Measurements from ENCODE around the gene TRMT2A. TPM values are rescaled to one million over a fixed set of nuclear protein-coding genes. Genes with fewer than 3 reads are reported as not detected.

Gene TRMT2A
- total RNA-seq, 6 donors from 2014 or later = 30.3 to 146 (median 61.9) TPM

DNA sequence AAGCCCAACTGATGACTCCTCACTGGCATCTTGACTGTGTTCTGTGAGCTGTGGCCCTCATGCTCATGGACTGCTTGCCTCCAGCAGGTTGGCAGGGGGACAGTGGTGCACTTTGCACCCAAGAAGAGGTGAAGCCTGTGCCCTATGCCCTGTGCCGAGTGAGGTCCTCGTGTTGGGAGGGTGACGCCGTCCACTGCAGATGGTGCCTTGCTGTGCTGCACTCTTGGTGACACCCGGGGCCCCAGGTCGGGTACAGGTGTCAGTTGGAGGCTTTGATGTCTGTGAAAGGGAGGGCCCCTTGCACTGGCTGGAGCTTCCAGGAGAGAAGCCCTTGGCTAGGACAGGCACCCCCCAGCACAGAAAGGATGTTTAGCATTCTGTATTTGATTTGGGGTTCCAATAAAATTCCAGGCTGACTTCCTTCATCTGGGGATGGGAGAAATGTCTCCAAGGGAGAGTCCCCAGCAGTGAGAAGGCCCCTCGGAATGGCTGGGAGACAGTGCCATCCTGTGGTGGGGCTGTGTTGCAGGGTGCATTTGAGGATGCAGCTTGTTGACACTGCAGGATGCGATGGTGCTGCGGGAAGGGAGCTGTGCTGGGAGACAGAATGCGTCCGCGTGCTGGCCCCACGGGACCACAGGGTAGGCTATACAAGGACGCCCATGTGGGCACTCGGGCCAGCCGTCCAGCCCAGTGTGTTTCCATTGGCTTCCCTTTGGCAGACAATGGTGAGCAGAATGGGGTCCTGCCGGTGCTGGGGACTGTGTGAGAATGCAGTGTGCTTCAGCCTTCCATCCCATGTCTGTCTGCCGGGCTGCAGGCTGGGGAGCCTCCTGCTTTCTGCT lies 12.1 kb upstream of the TRMT2A start:
- Histone ChIP-seq H3K27ac (no peak overlapping the region), H3K4me3 (no peak overlapping the region), H3K36me3 (peaks cover 0 to 37% (median 30%) of the 10 kb centered on the region in 4 donors), H3K4me1 (peaks cover 18 to 33% (median 25%) of the 10 kb centered on the region in 4 donors), H3K9me3 (no peaks in the 10 kb centered on the region), H3K27me3 (no peaks in the 10 kb centered on the region)
- TF ChIP-seq CTCF (IDR thresholded peaks at IDR 0.05) (peak in 2 of 6 experiments; percentile 17 to 27), POLR2A (IDR thresholded peaks at IDR 0.05) (no peak)
- WGBS, 2 donors = 38 to 50% methylated on average over 14 to 18 of the region's 18 CpGs
- ATAC-seq (ENCODE audit: low FRiP score in 2 of 2) = no peak
- peak in 1 of 2 donors; percentile 52 for DNase-seq

GRCh38 chr22:20128619-20128901 lies 11.5 kb upstream of the TRMT2A start:
- no peak overlapping the region for H3K4me3 ChIP-seq
- H3K9me3 ChIP-seq = no peaks in the 10 kb centered on the region
- DNase-seq (no peak), ATAC-seq (ENCODE audit: low FRiP score in 2 of 2) (no peak)
- no peak overlapping the region for H3K27ac ChIP-seq
- peaks cover 0 to 42% (median 34%) of the 10 kb centered on the region in 4 donors for H3K36me3 ChIP-seq
- WGBS, 2 donors = 60 to 65% methylated on average over 2 of the region's 2 CpGs
- no peak for TF ChIP-seq EP300 (IDR thresholded peaks at IDR 0.05)
- TF ChIP-seq POLR2AphosphoS5 (IDR thresholded peaks at IDR 0.05) = no peak
- TF ChIP-seq CTCF (IDR thresholded peaks at IDR 0.05) = no peak
- TF ChIP-seq POLR2A (IDR thresholded peaks at IDR 0.05) = no peak
- H3K4me1 ChIP-seq = peaks cover 13 to 27% (median 19%) of the 10 kb centered on the region in 4 donors
- no peaks in the 10 kb centered on the region for H3K27me3 ChIP-seq

- Histone ChIP-seq H3K4me1 (peaks cover 7 to 22% (median 14%) of the 10 kb centered on the region in 4 donors), H3K27ac (no peak overlapping the region), H3K9me3 (no peaks in the 10 kb centered on the region), H3K27me3 (no peaks in the 10 kb centered on the region), H3K36me3 (peaks cover 0 to 45% (median 35%) of the 10 kb centered on the region in 4 donors), H3K4me3 (no peak overlapping the region)
- DNase-seq (peak in 1 of 2 donors; percentile 26), ATAC-seq (ENCODE audit: low FRiP score in 2 of 2) (no peak)
- TF ChIP-seq CTCF (IDR thresholded peaks at IDR 0.05) (no peak), POLR2A (IDR thresholded peaks at IDR 0.05) (no peak), POLR2AphosphoS5 (IDR thresholded peaks at IDR 0.05) (no peak), EP300 (IDR thresholded peaks at IDR 0.05) (no peak)
- 80 to 83% methylated on average over 16 of the region's 17 CpGs for WGBS, 2 donors
Measured at GRCh38 chr22:20127869-20128618, 11.0 kb upstream of the TRMT2A start.

DNA sequence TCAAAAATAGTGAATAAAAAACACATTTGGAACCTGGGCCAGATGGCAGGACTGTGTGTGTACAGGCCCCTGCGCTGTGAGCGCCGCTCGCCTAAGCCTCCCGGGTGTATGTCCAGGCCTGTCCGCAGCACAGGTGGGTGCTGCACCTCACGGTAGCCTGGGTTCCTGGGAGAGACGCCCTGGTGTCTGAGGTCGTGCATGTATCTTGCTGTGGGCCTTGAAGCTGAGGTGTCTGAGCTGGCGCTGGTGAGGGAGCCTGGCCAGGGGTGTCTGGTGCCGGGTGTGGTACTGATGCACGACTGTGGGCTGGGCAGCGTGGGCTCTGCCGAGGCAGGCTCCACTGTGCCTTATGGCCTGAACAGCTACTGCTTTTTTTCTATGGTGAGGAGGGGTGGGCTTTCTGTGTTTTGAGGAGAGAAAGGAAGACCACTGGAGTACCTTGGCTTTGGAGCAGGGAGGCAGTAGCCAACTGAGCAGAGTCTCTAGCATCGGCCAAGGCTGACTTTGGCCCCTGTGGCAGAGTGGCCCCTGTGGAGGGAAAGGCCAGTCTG lies 10.4 kb upstream of the TRMT2A start:
- Histone ChIP-seq H3K9me3 (no peaks in the 10 kb centered on the region), H3K4me1 (peaks cover under 1 to 16% (median 7%) of the 10 kb centered on the region in 4 donors), H3K36me3 (peaks cover 0 to 46% (median 36%) of the 10 kb centered on the region in 4 donors), H3K4me3 (no peak overlapping the region), H3K27ac (no peak overlapping the region), H3K27me3 (no peaks in the 10 kb centered on the region)
- DNase-seq (peak in 1 of 2 donors; percentile 63), ATAC-seq (ENCODE audit: low FRiP score in 2 of 2) (no peak)
- 86 to 93% methylated on average over 11 to 14 of the region's 15 CpGs for WGBS, 2 donors
- TF ChIP-seq POLR2AphosphoS5 (IDR thresholded peaks at IDR 0.05) (no peak), POLR2A (IDR thresholded peaks at IDR 0.05) (no peak), EP300 (IDR thresholded peaks at IDR 0.05) (no peak), CTCF (IDR thresholded peaks at IDR 0.05) (no peak)
